KOPT-K1 (cell line): ENCODE data around the gene EPHB2.

Source experiments
- H3K27ac ChIP-seq: fragments of 200-600 bp; sonication (generic); 2 replicates; pipeline ENCODE4 v1.5.1; 2016; ENCODE audit warnings: antibody characterized with exemption, mild to moderate bottlenecking, low read depth, low read length; ENCODE audit not compliant: poor library complexity, severe bottlenecking
- H3K36me3 ChIP-seq: fragments of 200-600 bp; sonication (generic); 2 replicates; pipeline ENCODE4 v1.5.1; 2017; ENCODE audit warnings: antibody characterized with exemption, mild to moderate bottlenecking, low read length, moderate library complexity; ENCODE audit not compliant: insufficient read depth
- H3K9me3 ChIP-seq: fragments of 200-600 bp; sonication (generic); 2 replicates; pipeline ENCODE4 v1.5.1; 2017; ENCODE audit warnings: antibody characterized with exemption, low read length, mild to moderate bottlenecking; ENCODE audit not compliant: insufficient read depth, poor library complexity, severe bottlenecking

Gene EPHB2

GRCh38 chr1:22872981-22873664 lies 162.5 kb downstream of the EPHB2 start:
- no peaks in the 10 kb centered on the region for H3K9me3 ChIP-seq
- no peak overlapping the region for H3K27ac ChIP-seq
- no peaks in the 10 kb centered on the region for H3K36me3 ChIP-seq

DNA sequence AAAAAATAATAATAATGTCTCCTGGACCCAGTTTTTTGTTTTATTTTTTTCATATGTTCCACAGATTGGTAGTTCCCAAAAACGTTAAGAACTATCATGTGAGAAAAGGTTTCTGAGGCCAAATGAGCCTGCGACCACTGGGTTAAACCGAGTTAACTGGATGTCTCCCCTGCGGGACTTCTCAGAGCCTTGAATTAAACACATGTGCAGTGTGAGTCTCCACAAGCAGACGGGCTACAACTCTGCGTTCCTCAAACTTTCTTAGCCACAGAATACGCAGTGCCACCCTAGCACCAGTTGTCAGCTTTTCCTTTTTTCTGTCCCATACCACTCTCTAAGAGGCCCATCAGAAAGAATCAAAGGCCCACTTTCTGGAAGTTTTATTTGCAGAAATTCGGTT lies 164.1 kb downstream of the EPHB2 start:
- no peaks in the 10 kb centered on the region for H3K36me3 ChIP-seq
- no peak overlapping the region for H3K27ac ChIP-seq
- H3K9me3 ChIP-seq, result no peaks in the 10 kb centered on the region

DNA sequence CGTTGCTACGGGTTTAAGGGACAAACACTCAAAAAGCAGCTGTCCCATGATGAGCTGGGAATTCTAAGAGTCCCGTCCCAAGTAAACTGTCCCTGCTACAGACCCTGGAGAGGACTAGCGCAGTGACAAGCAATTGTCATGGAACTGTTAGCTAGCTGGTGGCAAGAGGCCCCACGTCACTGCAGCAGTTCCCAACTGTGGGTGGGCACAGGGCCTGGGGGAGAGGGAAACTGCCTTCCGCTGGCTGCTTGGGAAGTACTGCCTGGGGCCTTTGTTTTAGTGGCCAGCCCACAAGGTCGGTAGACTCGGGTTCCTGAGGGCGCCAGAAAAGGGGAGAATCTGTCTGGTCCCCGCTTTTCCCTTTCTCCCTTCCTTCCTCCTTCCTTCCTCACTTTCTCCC lies 164.6 kb downstream of the EPHB2 start:
- Histone ChIP-seq H3K27ac (no peak overlapping the region), H3K9me3 (no peaks in the 10 kb centered on the region), H3K36me3 (no peaks in the 10 kb centered on the region)

GRCh38 chr1:22875841-22876240 lies 165.2 kb downstream of the EPHB2 start:
- Histone ChIP-seq H3K9me3 (no peaks in the 10 kb centered on the region), H3K36me3 (no peaks in the 10 kb centered on the region), H3K27ac (no peak overlapping the region)

- H3K36me3 ChIP-seq, result no peaks in the 10 kb centered on the region
- no peaks in the 10 kb centered on the region for H3K9me3 ChIP-seq
- H3K27ac ChIP-seq, result no peak overlapping the region
These were observed 165.9 kb downstream of the EPHB2 start for GRCh38 chr1:22876359-22877111.

DNA sequence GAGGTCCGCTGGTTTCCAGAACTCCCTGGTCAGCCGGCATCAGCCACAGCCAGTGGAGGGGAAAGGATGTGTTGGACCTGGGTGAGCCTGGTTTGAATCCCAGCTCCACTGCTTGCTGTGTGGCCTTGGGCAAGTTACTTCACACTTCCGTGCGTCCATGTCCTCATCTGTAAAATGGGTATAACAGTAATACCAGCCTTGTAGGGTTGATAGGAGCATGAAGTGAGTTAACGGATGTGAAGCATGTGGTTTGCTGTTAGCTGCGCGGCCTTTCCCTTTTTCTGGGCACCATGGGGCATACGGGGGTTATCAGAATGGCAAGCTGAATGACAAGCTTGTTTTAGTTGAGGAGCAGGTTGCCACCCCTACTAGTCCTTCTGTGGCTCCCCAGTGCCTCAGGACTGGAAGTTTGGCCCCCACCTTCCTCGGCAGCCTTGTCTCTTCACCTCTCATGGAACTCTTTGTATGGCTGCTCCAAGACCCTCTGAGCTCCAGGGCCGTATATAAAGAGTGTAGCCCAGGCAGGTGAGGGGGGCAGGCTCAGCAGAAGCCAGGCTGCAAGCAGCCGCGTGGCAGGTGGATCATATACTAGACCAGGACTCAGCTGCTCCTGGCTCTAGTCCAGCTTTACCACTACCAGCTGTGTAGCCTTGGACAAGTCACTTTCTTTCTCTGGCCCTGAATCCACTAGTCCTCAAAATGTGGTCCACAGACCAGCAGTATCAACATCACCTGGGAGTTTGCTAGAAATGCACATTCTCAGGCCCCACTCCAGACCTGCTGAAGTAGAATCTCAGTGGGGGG lies 166.7 kb downstream of the EPHB2 start:
- H3K9me3 ChIP-seq, result no peaks in the 10 kb centered on the region
- H3K27ac ChIP-seq, result no peak overlapping the region
- no peaks in the 10 kb centered on the region for H3K36me3 ChIP-seq

DNA sequence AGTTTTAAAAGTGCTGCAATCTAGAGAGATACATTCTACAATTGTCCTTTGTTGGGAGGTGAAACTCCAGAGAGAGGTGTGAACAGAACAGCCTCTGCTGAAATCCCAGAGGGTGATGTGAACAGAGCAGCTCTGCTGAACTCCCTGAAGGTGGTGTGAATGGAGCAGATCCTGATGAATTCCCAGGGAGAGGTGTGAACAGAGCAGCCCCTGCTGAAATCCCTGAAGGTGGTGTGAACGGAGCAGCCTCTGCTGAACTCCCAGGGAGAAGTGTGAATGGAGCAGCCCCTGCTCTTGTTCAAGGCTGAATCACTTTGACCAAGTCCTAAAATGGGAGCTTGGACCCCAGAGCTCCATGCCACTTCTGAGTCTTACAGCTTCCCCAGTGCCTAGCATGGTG lies 167.3 kb downstream of the EPHB2 start:
- Histone ChIP-seq H3K9me3 (no peaks in the 10 kb centered on the region), H3K36me3 (no peaks in the 10 kb centered on the region), H3K27ac (no peak overlapping the region)

- Histone ChIP-seq H3K9me3 (no peaks in the 10 kb centered on the region), H3K36me3 (no peaks in the 10 kb centered on the region), H3K27ac (no peak overlapping the region)
These were observed 168.0 kb downstream of the EPHB2 start for GRCh38 chr1:22878626-22879025.

DNA sequence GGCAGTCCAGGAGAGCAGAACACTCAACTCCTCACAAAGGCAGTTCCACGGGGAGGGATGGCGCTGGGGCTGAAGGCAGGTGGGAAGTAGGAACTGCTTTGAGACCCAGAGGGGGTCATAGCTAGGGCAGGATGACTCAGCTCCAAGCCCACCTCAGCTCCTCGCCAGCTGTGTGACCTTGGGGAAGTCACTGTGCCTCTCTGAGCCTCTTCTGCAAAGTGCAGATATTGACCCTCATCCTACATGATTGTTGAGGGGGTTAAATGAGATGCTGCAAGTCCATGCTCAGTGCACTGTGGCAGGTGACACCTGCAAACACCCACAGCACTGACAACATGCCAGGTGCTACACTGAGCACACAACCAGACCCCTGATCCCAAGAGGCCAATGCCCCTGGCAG lies 168.8 kb downstream of the EPHB2 start:
- Histone ChIP-seq H3K36me3 (no peaks in the 10 kb centered on the region), H3K27ac (no peak overlapping the region), H3K9me3 (no peaks in the 10 kb centered on the region)

DNA sequence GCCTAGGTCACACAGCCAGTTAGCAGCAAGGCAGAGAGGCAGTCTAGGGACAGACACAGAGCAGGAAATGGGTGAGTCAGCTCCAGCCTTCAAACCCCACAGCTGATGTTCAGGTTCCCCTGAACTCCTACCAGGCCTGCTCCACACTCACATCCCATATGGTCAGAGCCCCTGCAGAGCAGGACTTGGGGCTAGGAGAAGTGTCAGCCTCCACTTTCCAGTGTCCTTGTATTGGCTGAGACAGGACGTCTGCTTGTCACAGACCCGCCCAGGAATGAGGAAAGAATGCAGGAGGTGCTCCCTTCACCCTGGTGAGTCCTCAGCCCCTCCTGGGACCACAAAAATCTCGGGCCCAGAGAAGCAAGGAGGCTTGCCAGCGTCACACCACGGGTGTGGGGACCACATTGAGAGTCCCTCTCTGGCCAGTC lies 169.5 kb downstream of the EPHB2 start:
- H3K36me3 ChIP-seq, result no peaks in the 10 kb centered on the region
- no peaks in the 10 kb centered on the region for H3K9me3 ChIP-seq
- H3K27ac ChIP-seq, result no peak overlapping the region

GRCh38 chr1:22883406-22883805 lies 172.8 kb downstream of the EPHB2 start:
- H3K27ac ChIP-seq, result no peak overlapping the region
- no peaks in the 10 kb centered on the region for H3K9me3 ChIP-seq
- H3K36me3 ChIP-seq, result no peaks in the 10 kb centered on the region

DNA sequence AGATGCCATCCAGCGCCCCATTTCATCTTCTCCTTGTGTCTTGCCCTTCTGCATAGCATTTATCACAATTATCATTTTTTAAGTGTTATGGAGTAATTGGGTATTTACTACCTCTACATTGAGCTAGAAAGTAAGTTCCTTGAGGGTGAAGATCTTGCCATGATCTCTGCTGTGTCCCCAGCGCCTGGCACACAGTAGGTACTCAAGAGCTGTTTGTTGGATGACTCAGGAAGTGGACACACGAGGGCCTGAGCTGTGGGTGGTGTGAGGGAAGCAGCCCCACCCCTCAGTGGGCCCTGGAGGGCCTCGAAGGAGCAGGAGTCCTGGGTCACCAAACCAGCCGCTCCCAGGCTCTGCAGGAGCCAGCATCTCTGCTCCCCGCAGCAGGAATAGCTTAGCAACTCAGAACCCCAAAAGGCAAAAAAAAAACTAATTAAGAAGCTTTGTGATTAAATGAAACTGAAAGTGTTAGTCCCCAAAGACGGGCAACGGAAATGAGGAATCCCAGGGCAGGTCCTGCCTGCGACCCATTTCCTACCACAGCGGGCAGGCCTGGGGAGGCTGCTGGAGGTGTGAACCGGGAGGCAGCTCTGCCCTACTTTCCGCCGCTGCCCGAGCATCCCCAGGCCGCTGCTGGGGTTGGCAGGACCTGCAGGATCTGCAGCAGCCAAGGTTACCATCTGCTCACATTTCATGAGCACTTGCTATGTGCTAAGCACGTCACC lies 174.3 kb downstream of the EPHB2 start:
- H3K36me3 ChIP-seq, result no peaks in the 10 kb centered on the region
- no peaks in the 10 kb centered on the region for H3K9me3 ChIP-seq
- H3K27ac ChIP-seq, result no peak overlapping the region

- no peak overlapping the region for H3K27ac ChIP-seq
- H3K36me3 ChIP-seq, result no peaks in the 10 kb centered on the region
- no peaks in the 10 kb centered on the region for H3K9me3 ChIP-seq
These were observed 175.6 kb downstream of the EPHB2 start for GRCh38 chr1:22886211-22886610.

DNA sequence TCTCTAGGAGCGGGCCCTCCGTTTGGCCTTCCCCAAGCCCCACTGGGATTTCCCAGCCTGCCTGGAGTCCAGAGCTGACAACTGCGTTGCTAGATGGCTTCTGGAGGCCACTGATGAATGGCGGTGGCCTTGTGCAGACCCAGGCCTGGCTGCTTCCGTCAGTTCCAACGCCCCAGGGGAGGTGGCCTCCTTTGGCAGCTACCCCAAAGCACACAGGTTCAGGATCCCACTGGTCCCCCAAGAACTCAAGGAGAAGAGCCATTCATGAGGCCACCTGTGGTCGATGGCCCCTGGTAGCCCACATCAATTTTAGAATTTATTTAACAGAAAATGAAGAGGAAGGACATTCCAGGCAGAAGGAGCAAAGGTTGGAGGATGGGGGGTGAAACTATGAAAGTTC lies 176.9 kb downstream of the EPHB2 start:
- no peaks in the 10 kb centered on the region for H3K9me3 ChIP-seq
- H3K36me3 ChIP-seq, result no peaks in the 10 kb centered on the region
- H3K27ac ChIP-seq, result no peak overlapping the region
